K562 (cell line): Measurements from ENCODE around the gene AGPAT3.

Experiments
- CEBPB ChIP-seq: fragments of 450-650 bp; IDR thresholded peaks from 2 replicates; pipeline ENCODE4 v1.6.1; 2016; ENCODE audit warnings: missing genetic modification characterization, missing compliant biosample characterization
- ELF1 ChIP-seq: fragments of 200-800 bp; sonication (Bioruptor generic); IDR thresholded peaks from 2 replicates; pipeline ENCODE4 v1.6.1; 2016; ENCODE audit warnings: missing genetic modification characterization, missing compliant biosample characterization
- JUN ChIP-seq, 2 experiments: sonication (generic) in 1 of 2; formaldehyde crosslinking in 1 of 2; IDR thresholded peaks; 2 replicates each; pipeline versions ENCODE4 v1.6.1 to v1.8.0; 2012 to 2022; ENCODE audit warnings: borderline replicate concordance in 2 of 2, mild to moderate bottlenecking in 2 of 2, improper control_type of control experiment in 1 of 2, low read depth in 1 of 2, low read length in 1 of 2, missing genetic modification reagents in 1 of 2
- RCOR1 ChIP-seq, 2 experiments: IDR thresholded peaks; 2 replicates each; pipeline ENCODE4 v1.6.1; 2012; ENCODE audit warnings: low read depth in 2 of 2, low read length in 2 of 2, borderline replicate concordance in 1 of 2, improper control_type of control experiment in 1 of 2
- RFX5 ChIP-seq: IDR thresholded peaks from 2 replicates; pipeline ENCODE4 v1.6.1; 2011; ENCODE audit warnings: low read depth, mild to moderate bottlenecking, improper control_type of control experiment, low read length
- SMC3 ChIP-seq: conservative IDR thresholded peaks from 2 replicates; pipeline ENCODE4 v1.6.1; 2011; ENCODE audit warnings: low read depth, low read length, improper control_type of control experiment; ENCODE audit not compliant: insufficient read depth
- TBL1XR1 ChIP-seq, 2 experiments: IDR thresholded peaks; 2 replicates each; pipeline ENCODE4 v1.6.1; 2012; ENCODE audit warnings: improper control_type of control experiment in 2 of 2, low read length in 2 of 2, mild to moderate bottlenecking in 1 of 2
- ZNF717 ChIP-seq: fragments of 250-450 bp; sonication (Bioruptor Pico); IDR thresholded peaks from 2 replicates; pipeline ENCODE4 v1.5.0; 2021
- TF ChIP-seq, protein P1 (sequence below): fragments of 450-650 bp; IDR thresholded peaks from 2 replicates; pipeline ENCODE4 v1.6.1; 2018; ENCODE audit warnings: mild to moderate bottlenecking, low read depth; ENCODE audit not compliant: partially characterized antibody
- TF ChIP-seq, protein P2 (sequence below), 3 experiments: IDR thresholded peaks in 2 of 3; conservative IDR thresholded peaks in 1 of 3; 2 replicates each; pipeline ENCODE4 v1.5.1; 2011 to 2012; ENCODE audit warnings: low read length in 3 of 3, mild to moderate bottlenecking in 3 of 3, control low read depth in 2 of 3, improper control_type of control experiment in 1 of 3, inconsistent platforms in 1 of 3, low read depth in 1 of 3, mixed read lengths in 1 of 3, moderate library complexity in 1 of 3; ENCODE audit not compliant: insufficient read depth in 2 of 3

DNA sequence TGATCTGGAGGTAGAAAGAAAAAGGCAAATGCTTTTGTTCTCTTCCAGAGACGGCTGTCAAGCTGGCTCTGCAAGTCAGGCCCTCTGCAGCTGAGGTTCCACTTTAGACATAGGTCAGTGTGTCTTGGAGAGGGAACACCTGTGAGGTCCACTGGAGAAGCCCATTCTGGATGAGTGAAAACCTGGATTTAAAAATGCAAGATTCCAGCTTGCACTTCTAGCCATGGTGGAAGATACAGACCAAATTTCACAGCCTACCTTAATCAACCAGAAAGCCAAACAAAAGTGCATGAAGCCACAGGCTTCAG, 35.0 kb downstream of the AGPAT3 start:
- no peak for TF ChIP-seq RFX5
- no peak for TF ChIP-seq SMC3
- TF ChIP-seq CEBPB (tag) = no peak
- no peak for TF ChIP-seq TBL1XR1 (IDR thresholded peaks at IDR 0.05; ENCODE audit: low read length in 2 of 2)
- TF ChIP-seq, protein P1, sequence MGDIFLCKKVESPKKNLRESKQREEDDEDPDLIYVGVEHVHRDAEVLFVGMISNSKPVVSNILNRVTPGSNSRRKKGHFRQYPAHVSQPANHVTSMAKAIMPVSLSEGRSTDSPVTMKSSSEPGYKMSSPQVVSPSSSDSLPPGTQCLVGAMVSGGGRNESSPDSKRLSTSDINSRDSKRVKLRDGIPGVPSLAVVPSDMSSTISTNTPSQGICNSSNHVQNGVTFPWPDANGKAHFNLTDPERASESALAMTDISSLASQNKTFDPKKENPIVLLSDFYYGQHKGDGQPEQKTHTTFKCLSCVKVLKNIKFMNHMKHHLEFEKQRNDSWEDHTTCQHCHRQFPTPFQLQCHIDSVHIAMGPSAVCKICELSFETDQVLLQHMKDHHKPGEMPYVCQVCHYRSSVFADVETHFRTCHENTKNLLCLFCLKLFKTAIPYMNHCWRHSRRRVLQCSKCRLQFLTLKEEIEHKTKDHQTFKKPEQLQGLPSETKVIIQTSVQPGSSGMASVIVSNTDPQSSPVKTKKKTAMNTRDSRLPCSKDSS = no peak
- no peak for TF ChIP-seq ELF1 (tag)
- TF ChIP-seq, protein P2, sequence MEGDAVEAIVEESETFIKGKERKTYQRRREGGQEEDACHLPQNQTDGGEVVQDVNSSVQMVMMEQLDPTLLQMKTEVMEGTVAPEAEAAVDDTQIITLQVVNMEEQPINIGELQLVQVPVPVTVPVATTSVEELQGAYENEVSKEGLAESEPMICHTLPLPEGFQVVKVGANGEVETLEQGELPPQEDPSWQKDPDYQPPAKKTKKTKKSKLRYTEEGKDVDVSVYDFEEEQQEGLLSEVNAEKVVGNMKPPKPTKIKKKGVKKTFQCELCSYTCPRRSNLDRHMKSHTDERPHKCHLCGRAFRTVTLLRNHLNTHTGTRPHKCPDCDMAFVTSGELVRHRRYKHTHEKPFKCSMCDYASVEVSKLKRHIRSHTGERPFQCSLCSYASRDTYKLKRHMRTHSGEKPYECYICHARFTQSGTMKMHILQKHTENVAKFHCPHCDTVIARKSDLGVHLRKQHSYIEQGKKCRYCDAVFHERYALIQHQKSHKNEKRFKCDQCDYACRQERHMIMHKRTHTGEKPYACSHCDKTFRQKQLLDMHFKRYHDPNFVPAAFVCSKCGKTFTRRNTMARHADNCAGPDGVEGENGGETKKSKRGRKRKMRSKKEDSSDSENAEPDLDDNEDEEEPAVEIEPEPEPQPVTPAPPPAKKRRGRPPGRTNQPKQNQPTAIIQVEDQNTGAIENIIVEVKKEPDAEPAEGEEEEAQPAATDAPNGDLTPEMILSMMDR (IDR thresholded peaks at IDR 0.05 in 2 of 3, conservative IDR thresholded peaks at IDR 0.05 in 1 of 3; ENCODE audit: insufficient read depth in 2 of 3, low read depth in 1 of 3, low read length in 3 of 3) = no peak
- TF ChIP-seq ZNF717 (CRISPR knock-in tag) = no peak
- TF ChIP-seq RCOR1 (IDR thresholded peaks at IDR 0.05; ENCODE audit: borderline replicate concordance in 1 of 2, low read depth in 2 of 2, low read length in 2 of 2) = no peak
- TF ChIP-seq JUN (IDR thresholded peaks at IDR 0.05; ENCODE audit: borderline replicate concordance, low read depth, low read length) = no peak
- no peak for TF ChIP-seq JUN (CRISPR knock-in tag; IDR thresholded peaks at IDR 0.05; ENCODE audit: borderline replicate concordance)
